ENCODE results near the gene ILKAP.

The ILKAP gene

DNA sequence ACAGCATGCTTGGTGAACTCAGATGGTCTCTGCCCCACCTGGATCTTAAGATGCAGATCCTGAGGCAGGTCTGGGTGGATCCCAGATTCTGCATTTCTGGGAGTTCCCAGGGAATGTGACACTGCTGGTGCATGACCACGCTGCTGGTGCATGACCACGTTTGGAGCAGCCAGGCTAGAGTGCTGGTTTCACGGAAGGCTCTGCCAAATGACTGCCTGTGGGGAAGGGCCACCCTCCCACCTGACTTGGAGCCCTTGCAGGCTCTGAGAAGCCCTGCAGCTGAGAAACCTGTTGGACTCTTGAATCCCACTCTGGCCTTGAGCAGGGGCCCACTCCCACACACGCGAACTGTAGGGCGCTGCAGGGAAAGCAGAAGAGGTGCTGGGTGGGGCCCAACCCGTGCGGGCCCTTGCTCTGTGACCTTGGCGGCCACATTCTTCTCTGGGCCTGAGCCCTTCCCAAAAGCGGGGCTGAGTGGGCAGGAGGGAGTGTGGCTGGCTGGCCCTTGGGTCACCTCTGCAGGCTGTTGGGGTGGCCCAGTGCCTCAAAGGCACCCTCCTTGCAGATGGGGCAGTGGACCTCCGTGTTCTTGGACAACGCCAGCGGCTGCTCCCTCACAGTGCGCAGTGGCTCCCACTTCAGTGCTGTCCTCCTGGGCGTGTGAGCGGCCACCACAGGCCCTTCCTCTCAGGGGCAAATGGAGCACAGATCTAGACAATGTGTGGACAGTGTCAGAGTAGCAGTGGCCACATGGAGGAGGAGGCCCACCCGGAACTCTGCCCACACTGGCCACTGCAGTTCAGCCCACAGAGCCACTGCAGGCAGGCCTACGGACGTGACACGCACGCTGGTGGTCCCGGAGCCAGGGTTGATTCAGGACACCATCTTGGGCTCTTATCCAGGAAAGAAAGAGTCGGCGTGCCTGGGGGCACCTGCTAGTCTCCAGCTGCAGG, 36.8 kb downstream of the ILKAP start:
- no peak for DNase-seq (ENCODE audit: low read depth)

DNA sequence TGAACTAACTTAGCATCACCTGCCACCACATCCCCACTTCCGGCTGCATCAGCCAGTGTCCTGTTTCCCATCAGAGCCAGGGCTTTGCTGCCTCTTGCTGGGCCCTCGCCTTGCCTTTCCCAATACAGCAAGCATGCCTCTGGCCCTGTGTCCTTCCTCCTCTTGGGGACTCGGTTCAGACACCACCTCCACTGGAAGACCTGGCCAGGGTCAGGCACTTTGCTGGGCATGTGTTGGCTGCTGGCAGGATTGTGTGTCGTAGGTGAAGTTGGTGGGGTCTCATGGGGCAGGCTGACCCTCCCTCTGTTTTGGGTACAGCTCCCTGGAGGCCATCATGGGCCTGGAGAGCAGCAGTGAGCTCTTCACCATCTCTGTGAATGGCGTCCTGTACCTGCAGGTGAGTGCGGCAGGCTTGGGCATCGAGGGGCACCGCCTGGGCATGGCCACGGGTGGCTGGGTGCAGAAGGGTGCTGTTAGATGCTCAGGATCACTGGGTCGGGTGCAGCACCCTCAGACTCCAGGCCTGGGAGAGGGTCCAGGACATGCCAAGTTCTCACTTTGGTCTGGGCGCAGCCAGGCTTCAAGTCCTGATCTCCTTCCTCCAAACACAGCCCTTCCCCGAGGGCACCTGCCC, 38.1 kb downstream of the ILKAP start:
- no peak for DNase-seq (ENCODE audit: low read depth)

DNA sequence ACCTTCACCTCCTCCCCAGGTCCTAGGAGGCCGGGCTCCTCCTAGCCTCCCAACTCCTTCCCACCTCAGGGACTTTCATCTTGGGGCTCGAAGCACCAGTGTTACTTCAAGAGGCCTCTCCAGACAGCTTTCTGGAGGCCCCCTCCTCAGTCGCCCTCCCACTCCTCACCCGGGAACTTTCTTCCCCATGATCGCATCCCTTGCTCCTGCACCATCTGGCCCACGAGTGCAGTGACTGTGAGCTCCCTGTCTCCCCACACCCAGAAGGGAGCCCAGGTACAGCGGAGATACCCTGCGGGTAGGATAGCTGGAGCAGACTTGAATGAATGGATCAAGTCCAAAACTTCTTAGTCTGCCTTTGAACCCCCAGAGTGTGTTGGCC, 38.6 kb downstream of the ILKAP start:
- no peak for DNase-seq (ENCODE audit: low read depth)

DNA sequence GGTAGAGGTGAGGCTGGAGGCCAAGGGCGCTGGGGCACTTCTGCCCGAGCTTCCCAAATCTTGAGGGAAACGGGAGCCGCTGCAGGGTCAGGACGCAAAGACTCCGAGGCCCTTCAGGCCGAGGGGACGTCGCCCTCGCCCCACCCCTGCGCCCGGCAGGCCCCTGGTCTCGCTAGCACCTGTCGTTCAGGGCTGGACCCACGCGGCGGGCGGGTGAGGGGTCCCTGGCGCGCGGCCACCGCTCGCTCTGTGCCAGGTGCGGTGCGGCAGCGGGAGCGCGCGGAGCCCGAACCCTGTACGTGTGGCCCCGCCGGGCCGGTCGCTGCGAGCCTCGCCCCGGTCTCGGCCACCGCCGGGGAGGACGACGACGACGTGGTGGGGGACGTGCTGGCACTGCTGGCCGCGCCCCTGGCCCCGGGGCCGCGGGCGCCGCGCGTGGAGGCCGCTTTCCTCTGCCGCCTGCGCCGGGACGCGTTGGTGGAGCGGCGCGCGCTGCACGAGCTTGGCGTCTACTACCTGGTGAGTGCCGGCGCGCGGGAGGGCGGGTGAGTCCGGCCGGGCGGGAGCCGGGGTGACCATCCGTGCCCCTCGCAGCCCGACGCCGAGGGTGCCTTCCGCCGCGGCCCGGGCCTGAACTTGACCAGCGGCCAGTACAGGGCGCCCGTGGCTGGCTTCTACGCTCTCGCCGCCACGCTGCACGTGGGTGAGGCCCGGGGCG, 39.9 kb downstream of the ILKAP start:
- DNase-seq (ENCODE audit: low read depth), result no peak

DNA sequence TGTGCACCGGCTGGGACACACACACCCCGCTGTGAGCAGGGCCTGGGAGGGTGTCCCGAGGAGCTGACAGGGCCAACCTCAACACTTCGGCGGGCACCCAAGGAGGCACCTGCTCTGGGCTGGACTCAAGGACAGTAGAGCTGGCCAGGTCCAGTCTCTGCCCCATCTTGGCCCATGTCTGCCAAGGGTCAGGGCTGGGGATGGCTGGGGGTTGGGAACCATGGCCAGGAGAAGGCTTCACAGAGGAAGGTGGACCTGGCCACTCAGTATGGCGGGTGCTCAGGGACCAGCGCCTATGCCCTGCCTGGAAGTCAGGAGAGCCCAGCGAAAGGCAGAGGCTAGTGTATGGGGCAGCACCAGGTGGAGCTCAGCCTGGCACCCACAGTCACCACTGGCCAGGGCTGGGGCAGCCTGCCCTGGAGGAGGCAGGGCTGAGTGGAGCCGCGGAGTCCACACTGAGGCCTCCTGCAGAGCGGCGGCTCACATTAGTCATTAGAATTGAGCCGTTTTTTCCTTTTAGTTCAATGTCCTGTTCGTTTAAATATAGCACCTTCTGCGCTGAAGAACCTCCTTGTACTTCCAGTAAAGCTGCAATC, 40.6 kb downstream of the ILKAP start:
- DNase-seq (ENCODE audit: low read depth), result no peak

DNA sequence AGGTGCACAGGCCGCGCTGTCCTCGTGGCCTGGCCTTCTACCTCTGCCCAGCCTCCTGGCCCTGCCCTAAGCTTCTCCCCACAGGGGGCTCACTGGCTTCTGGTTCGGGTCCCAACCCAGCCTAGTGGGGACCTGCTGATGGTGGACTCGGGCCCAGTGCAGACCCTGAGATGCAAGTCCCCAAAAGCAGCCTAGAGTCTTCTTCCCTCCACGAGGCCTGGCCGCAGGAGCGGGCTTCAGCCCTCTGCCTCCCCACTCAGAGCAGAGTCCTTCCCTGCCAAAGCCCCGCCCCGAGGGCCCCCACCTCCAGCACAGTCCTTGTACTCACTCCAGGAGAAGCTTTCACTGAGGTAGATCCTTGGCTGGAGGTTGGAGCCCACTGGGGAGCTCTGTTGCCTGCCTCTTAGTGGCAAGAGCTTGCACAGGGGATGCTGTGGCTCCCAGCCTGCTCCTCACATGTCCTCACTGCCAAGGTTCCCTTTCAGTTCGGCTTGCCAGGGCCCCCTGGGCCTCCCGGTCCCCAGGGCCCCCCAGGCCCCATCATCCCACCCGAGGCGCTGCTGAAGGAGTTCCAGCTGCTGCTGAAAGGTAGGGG, 41.1 kb downstream of the ILKAP start:
- DNase-seq (ENCODE audit: low read depth), result no peak

DNA sequence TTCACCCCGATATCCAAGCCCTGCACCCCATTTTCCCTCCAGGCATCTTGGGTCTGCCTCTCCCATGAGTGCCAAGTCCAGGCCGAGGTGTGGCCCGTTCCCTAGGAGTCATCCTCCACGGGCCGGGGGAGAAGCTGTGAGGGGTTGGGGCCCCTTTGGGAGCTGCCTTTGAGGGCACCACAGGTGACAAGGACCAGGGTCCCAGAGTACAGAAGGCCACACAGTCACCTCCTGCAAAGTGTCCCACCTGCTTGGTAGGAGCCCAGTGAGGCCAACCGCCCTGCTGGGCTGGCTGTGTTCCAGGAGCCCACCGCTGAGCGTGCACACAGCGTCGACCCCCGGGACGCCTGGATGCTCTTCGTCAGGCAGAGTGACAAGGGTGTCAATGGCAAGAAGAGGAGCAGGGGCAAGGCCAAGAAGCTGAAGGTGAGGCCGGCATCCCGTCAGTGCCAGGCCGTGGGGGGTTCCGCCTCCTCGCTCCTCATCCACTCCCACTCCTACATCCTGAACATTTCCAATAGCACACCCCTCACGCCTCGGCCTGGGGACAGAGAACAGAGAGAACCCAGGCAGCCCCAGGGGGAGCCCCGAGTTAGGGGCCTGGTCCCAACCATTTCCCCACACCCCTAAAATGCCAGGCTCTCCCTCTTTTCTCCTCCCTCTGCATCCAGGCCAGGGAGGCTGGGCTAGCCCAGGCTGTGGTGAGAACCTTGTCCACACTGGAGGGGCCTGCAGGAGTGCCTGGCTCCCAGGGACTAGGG, 42.0 kb downstream of the ILKAP start:
- no peak for DNase-seq (ENCODE audit: low read depth)

DNA sequence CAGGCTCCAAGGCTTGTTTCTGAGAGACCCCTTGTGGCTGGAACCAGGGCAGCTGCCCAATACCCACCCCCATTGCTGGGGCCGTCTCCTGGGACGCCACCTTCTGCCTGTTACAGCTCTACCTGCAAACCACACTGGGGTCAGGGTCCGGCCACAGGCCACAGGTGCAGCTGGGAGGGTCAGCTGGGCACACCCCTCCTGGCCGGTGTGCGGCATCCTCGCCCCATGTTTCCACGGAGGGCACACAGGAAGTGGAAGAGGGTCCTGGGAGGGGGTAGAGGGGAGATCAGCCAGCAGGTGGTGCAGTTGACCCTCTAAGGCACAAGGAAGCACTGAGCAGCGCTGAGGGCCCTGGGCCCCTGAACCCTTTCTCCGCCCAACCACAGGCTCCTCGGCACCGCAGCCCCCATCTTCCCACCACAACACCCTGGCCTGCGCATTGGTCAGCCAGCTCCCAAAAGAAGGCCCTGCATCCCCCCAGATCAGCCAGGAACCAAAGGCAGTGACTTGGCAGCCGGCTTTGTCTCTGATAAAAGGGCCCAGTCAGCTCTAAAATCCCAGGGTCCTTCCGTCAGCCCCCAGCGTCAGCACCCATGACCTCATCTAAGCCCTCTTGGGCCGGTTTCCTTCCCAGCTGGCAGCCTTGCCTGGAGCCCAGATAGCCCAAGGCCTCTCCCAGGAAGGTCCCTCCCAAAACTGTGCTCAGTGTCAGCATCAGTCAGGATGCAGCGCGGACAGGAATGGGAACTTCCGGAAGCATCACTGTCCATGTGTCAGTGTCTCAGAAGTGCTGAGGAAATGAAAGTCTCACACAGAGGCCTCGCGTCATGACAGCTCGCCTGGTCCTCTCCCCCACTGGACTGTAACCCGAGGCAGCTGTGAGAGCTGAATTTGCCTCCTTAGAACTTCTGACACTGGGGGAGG, 43.0 kb downstream of the ILKAP start:
- DNase-seq (ENCODE audit: low read depth), result no peak

DNA sequence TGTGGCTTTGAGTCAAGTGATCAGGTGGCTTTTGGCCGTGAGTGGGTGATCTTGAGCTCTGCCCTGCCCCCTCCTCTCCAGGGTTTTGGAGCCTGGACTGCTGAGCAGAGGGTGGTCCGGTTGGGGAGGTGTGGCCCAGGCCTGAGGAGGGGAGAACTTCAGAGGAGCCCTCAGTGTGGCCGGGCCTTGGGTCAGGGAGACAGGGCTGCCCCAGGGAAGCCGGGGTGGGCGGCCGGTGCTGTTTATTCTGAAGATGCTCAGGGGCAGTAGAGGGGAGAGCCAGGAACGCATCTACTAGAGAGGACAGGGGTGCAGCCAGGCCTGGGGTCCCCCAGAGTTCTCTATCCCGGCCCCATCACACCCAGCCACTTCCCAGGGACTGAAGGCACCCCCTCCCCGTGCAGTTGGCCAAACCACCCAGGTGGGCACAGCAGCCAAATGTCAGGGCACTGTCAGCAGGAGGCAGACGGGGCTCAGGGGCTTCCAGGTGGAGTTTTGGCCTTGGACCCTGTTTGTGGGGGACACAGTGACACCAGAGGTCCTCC, 43.8 kb downstream of the ILKAP start:
- DNase-seq (ENCODE audit: low read depth), result no peak

DNA sequence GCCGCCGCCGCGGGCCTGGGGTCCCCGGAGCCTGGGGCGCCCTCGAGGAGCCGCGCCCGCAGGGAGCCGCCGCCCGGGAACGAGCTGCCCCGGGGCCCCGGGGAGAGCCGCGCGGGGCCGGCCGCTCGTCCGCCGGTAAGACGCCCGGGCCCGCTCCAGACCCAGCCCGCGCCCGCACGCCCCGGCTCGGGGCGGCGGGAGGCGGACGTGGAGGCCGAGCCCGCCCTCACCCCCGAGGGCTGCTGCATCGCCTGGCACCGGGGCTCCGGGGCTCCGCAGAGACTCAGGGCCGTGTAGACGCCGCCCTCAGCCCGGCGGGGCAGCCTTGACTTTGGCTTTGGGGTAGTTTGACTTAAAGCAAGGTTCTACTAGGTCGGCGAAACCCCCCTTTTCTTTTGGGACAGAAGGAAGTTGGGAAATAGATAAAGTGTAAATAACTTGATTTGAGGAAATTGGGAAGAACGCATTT, 44.4 kb downstream of the ILKAP start:
- DNase-seq (ENCODE audit: low read depth), result no peak

DNA sequence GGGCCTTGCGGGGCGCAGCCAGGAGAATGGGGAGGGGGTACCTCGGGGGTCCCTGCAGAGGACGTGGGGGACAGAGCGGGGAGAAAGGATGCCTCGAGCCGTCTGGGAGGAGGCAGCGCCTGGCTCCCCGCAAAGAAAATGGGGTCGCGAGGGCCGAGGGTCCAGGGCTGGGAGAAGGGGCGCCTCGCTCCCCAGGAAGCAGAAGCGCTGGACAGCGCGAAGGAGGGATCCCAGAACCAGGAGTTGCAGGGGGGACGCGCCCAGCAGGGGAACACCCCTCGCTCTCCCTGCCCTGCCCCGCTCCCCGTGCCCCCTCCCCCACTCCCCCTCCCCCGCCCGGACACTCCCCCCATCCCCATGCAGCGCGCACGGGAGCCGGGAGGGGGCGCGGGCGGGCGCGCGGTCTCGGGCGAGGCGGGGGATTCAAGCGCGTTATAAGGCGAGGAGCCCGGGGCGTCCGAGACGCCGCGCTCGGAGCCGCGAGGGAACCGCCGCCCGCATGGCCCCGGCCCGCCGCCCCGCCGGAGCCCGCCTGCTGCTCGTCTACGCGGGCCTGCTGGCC, 44.9 kb downstream of the ILKAP start, which contains the start of gene ERFE:
ERFE (plus strand) TSS at position 462 of the 562 bp plus-strand sequence; CDS start at position 500, 38 bp downstream.
- peak; percentile 48 for DNase-seq (ENCODE audit: low read depth)

DNA sequence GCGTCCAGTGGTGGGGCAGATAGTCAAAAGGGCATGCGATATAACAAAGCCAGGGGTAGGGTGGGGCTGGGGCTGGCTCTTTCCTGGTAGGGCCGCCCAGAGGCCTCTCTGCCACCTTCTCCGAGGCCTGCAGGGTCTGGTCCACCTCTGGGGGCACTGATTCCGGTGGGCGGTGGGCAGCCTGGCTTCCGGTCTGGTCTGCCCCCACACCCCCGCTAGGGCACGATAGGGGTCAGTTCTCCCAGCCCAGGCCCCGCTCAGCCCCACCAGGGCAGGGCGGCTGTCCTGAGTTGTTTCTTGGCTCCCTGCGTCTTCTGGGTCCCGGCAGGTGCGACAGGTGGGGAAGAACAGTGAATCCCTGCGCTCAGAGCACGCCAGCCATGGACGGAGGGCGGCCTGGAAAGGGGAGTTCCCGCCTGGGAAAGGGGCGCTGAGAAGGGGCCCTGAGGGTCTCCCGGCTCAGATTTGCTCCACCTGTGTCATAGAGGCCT, 45.4 kb downstream of the ILKAP start:
- no peak for DNase-seq (ENCODE audit: low read depth)

DNA sequence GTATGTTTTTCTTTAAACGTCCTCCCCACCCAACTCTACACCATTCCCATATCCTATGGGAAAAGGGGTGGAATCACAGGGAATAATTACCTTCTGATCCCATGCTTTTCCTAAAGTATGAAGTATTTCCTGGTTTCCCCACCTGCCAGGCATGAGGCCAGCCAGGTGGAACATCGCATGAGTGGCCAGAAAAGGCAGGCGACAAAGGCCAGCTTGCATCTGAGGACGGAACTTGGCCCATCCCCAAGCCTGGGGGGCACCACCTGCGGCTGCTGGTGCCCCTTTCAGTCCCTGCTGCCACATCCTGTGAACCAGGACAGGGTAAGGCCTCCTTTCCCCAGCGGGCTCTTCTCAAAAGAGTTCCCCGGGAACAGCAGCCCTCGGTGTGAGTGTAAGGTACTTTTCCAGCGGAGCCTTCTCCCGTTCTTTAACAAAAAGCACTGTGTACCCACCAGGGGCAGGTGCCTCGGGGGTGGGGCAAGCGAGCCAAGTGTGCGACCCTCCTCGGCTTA, 45.9 kb downstream of the ILKAP start:
- DNase-seq (ENCODE audit: low read depth), result no peak

DNA sequence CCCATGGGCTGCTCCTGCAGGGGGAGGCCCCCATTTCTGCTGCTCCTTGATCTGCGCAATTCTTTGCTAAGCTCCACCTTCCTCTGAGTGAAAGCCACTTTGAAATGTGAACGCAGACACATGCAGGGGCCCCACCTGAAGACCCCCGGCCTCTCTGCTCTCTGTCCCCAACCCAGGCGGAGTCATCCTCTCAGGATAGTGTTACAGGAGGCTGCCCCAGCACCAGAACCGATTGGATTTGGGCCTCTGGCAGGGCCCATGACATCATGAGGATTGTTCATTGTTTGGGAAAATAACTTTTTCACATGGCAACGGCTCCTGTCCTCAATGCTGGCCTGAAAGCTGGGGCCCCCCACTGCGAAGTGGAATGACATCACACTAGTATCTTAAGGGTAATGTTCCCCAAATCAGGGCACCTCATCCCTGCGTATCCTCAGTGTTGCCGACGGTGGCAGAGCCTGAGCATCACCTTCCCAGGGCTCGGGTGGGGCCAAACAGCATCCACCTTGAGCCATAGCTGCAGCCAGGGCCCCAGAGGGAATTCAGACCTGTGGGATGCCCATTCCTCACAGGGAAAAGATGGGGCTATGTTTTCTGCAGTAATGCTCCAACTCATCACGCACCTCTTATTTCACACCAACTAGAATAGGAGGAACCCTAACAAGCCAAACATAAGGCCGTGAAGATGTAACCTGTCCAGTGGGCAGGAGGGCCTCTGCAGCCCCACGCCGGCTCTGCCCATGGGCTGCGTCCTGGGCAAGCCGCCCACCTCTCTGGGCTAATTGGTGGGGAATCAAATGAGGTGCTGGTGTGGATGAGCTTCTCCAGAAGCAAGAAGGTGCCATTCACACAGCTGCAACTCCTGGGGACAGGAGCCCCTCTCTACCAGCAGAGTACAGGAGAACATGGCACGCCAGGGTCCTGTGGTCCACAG, 47.5 kb downstream of the ILKAP start:
- DNase-seq (ENCODE audit: low read depth), result no peak

DNA sequence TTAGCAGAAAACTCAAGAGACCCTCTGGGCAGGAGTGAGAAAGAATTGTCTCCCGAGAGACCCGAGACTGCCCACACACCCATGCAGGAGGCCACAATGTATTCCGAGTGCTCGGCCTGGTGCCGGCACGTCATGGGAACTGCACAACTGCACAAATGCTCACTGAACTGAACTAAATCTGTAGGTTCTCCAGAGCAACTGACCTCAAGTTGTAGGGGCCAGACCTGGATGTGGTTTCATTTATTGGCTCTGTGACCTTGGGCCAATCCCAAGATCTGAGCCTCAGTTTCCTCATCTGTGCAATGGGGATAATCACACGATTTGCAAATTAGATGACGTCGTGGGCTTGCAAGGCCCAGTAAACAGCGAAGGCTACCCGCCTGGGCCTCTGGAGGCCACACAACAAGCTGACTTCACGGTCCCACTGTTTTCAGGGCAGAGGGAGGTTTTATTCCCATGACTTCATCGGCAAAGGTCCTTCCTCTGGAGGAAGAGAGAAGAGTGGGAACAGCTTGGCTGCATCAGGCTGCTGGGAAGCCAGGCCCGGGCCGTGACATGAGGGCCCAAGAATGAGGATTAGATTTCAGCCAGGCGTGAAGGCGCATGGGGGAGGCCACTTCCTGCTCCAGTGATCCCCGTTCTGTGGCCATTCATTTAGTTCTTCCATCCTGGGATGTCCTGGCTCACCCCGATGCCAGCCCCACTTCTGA, 48.3 kb downstream of the ILKAP start:
- DNase-seq (ENCODE audit: low read depth), result no peak

DNA sequence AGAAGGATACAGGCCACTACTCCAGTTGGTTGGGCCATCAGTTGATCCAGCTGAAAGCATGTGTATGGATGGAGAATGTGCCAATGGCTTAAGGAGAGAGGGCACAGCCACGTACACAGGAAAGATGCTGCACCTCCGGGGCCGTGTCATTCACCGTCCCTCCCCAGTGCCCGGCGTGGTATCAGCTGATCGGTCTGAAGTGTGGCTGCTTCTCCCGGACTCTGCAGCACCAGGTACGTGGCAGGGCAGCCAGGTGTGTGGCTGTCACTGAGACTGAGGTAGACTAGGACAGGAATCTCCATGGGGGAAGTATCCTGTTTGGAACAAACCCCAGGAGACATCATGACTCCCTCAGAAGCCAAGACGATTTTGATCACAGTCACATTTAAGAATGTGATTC, 48.9 kb downstream of the ILKAP start:
- no peak for DNase-seq (ENCODE audit: low read depth)

All from activated T-cell treated with anti-CD3 and anti-CD28 coated beads for 24 hours (primary cell).